ENCODE measurements around the gene SDK1. TPM values are rescaled to one million over a fixed set of nuclear protein-coding genes. Genes with fewer than 3 reads are reported as not detected.

The SDK1 gene
- total and polyA plus RNA-seq, 2 donors = 3.2 to 7.8 TPM

- Histone ChIP-seq H3K4me1 (ENCODE audit: control insufficient read depth in 2 of 2, insufficient read depth in 2 of 2, low read length in 2 of 2) (no peaks in the 10 kb centered on the region), H3K36me3 (ENCODE audit: control insufficient read depth in 2 of 2, insufficient read depth in 2 of 2, low read length in 1 of 2) (no peaks in the 10 kb centered on the region), H3K9me3 (ENCODE audit: control insufficient read depth in 2 of 2, insufficient read depth in 1 of 2, low read length in 1 of 2) (no peaks in the 10 kb centered on the region), H3K27ac (ENCODE audit: low read depth in 1 of 2, low read length in 1 of 2) (no peak overlapping the region), H3K4me3 (ENCODE audit: low read length in 2 of 2) (no peak overlapping the region), H3K27me3 (ENCODE audit: control insufficient read depth in 2 of 2, insufficient read depth in 1 of 2, low read length in 1 of 2) (no peaks in the 10 kb centered on the region)
- no peak for DNase-seq (ENCODE audit: low read depth in 6 of 9, low spot score in 9 of 9)
- 94% methylated on average over 9 of the region's 9 CpGs for WGBS
Measured at GRCh38 chr7:3807824-3808223, 506.8 kb downstream of the SDK1 start.

GRCh38 chr7:3821488-3821887, 520.4 kb downstream of the SDK1 start:
- H3K9me3 ChIP-seq (ENCODE audit: control insufficient read depth in 2 of 2, insufficient read depth in 1 of 2, low read length in 1 of 2) = no peaks in the 10 kb centered on the region
- no peak overlapping the region for H3K27ac ChIP-seq (ENCODE audit: low read depth in 1 of 2, low read length in 1 of 2)
- WGBS = 93% methylated on average over 6 of the region's 6 CpGs
- no peak for DNase-seq (ENCODE audit: low read depth in 6 of 9, low spot score in 9 of 9)
- H3K4me3 ChIP-seq (ENCODE audit: low read length in 2 of 2) = no peak overlapping the region
- H3K4me1 ChIP-seq (ENCODE audit: control insufficient read depth in 2 of 2, insufficient read depth in 2 of 2, low read length in 2 of 2) = no peaks in the 10 kb centered on the region
- H3K36me3 ChIP-seq (ENCODE audit: control insufficient read depth in 2 of 2, insufficient read depth in 2 of 2, low read length in 1 of 2) = no peaks in the 10 kb centered on the region
- H3K27me3 ChIP-seq (ENCODE audit: control insufficient read depth in 2 of 2, insufficient read depth in 1 of 2, low read length in 1 of 2) = no peaks in the 10 kb centered on the region

DNA sequence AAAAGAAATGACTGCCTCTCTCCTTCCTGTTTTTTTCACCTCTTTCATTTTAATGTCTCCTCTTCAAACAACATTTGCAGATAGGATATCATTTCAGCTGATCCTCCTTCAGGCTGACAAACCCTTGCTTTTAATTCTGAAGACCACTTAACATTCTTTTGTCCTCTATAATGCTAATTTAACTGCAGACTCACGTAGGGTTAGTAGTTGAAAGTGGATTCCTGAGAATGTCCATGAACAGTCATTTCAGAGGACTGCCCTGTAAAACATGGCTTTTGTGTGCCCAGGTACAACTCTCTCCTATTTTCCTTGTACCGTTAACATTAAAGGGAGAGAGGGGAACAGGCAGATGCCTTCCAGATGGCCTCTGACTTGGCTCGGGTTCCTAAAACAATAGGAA, 524.4 kb downstream of the SDK1 start:
- H3K27ac ChIP-seq (ENCODE audit: low read depth in 1 of 2, low read length in 1 of 2) = no peak overlapping the region
- no peaks in the 10 kb centered on the region for H3K36me3 ChIP-seq (ENCODE audit: control insufficient read depth in 2 of 2, insufficient read depth in 2 of 2, low read length in 1 of 2)
- H3K9me3 ChIP-seq (ENCODE audit: control insufficient read depth in 2 of 2, insufficient read depth in 1 of 2, low read length in 1 of 2) = no peaks in the 10 kb centered on the region
- H3K4me3 ChIP-seq (ENCODE audit: low read length in 2 of 2) = no peak overlapping the region
- no peaks in the 10 kb centered on the region for H3K4me1 ChIP-seq (ENCODE audit: control insufficient read depth in 2 of 2, insufficient read depth in 2 of 2, low read length in 2 of 2)
- no peak for DNase-seq (ENCODE audit: low read depth in 6 of 9, low spot score in 9 of 9)
- H3K27me3 ChIP-seq (ENCODE audit: control insufficient read depth in 2 of 2, insufficient read depth in 1 of 2, low read length in 1 of 2) = no peaks in the 10 kb centered on the region
- 95% methylated on average over 3 of the region's 3 CpGs for WGBS

DNA sequence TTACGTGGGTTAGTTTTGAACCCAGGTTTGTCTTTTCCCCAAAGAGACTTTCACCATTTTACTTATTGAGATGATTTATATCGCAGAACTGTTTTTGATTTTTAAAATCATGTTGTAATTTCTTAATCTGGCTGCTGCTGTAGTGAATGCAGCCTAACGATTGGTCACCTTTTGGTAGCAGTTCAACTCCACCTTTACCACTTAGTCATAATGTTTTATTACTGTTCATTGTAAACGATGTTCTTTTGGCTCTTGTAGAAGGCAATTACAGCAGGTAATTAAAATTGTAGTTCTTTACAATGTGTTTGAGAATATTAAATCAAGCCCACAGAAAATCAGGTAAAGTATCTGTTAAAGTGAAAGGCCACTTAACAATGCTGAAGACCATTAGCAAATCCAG, 531.1 kb downstream of the SDK1 start:
- no peaks in the 10 kb centered on the region for H3K4me1 ChIP-seq (ENCODE audit: control insufficient read depth in 2 of 2, insufficient read depth in 2 of 2, low read length in 2 of 2)

DNA sequence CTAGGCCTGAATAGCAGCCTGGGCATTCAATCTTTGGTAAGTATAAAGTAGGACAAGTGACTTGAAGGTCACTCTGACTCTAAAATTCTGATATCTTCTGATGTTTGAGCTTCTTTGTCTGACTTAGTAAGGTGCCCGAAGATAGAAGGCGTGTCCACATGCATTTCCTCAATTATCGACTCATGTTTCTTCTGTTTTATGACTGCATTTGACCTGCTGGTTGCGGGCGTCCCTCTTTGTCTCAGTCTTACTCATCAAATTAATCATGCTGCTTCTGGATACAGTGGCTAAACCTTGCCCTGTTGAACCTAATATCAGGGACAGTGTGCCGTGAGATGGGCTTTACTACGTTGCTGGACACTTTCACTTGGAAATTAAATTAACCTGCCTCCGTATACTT, 534.1 kb downstream of the SDK1 start:
- Histone ChIP-seq H3K27me3 (ENCODE audit: control insufficient read depth in 2 of 2, insufficient read depth in 1 of 2, low read length in 1 of 2) (no peaks in the 10 kb centered on the region), H3K27ac (ENCODE audit: low read depth in 1 of 2, low read length in 1 of 2) (no peak overlapping the region), H3K9me3 (ENCODE audit: control insufficient read depth in 2 of 2, insufficient read depth in 1 of 2, low read length in 1 of 2) (no peaks in the 10 kb centered on the region), H3K4me1 (ENCODE audit: control insufficient read depth in 2 of 2, insufficient read depth in 2 of 2, low read length in 2 of 2) (no peaks in the 10 kb centered on the region), H3K4me3 (ENCODE audit: low read length in 2 of 2) (no peak overlapping the region), H3K36me3 (ENCODE audit: control insufficient read depth in 2 of 2, insufficient read depth in 2 of 2, low read length in 1 of 2) (no peaks in the 10 kb centered on the region)
- no peak for DNase-seq (ENCODE audit: low read depth in 6 of 9, low spot score in 9 of 9)
- WGBS = 96% methylated on average over 8 of the region's 8 CpGs

More for the DNA sequence above, 531.1 kb downstream of the SDK1 start:
- no peak for DNase-seq (ENCODE audit: low read depth in 6 of 9, low spot score in 9 of 9)
- WGBS = 82% methylated on average over 4 of the region's 4 CpGs
- Histone ChIP-seq H3K27ac (ENCODE audit: low read depth in 1 of 2, low read length in 1 of 2) (no peak overlapping the region), H3K36me3 (ENCODE audit: control insufficient read depth in 2 of 2, insufficient read depth in 2 of 2, low read length in 1 of 2) (no peaks in the 10 kb centered on the region), H3K4me3 (ENCODE audit: low read length in 2 of 2) (no peak overlapping the region), H3K27me3 (ENCODE audit: control insufficient read depth in 2 of 2, insufficient read depth in 1 of 2, low read length in 1 of 2) (no peaks in the 10 kb centered on the region), H3K9me3 (ENCODE audit: control insufficient read depth in 2 of 2, insufficient read depth in 1 of 2, low read length in 1 of 2) (no peaks in the 10 kb centered on the region)

DNA sequence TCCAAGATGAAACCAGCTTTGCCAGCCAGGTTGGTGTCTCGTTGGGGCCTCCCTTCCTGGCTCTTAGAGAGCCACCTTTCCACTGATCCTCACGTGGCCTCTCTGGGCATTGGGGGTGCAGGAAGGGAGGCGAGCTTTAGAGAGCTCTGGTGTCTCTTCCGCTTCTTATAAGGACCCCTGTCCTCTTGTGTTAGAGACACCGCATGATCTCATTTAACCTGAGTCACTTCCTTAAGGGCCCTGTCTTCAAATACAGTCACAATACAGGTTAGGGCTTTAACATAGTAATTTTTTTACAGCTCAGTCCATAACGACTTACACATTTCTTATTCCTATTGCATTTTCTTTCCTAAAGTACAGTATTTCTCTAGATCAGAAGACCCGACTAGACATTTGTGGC, 535.8 kb downstream of the SDK1 start:
- WGBS = 91% methylated on average over 7 of the region's 7 CpGs

GRCh38 chr7:3844540-3845151, 543.6 kb downstream of the SDK1 start:
- WGBS = 96% methylated on average over 10 of the region's 10 CpGs
- Histone ChIP-seq H3K4me3 (ENCODE audit: low read length in 2 of 2) (no peak overlapping the region), H3K27ac (ENCODE audit: low read depth in 1 of 2, low read length in 1 of 2) (no peak overlapping the region), H3K4me1 (ENCODE audit: control insufficient read depth in 2 of 2, insufficient read depth in 2 of 2, low read length in 2 of 2) (no peaks in the 10 kb centered on the region), H3K27me3 (ENCODE audit: control insufficient read depth in 2 of 2, insufficient read depth in 1 of 2, low read length in 1 of 2) (no peaks in the 10 kb centered on the region), H3K9me3 (ENCODE audit: control insufficient read depth in 2 of 2, insufficient read depth in 1 of 2, low read length in 1 of 2) (no peaks in the 10 kb centered on the region), H3K36me3 (ENCODE audit: control insufficient read depth in 2 of 2, insufficient read depth in 2 of 2, low read length in 1 of 2) (no peaks in the 10 kb centered on the region)
- no peak for DNase-seq (ENCODE audit: low read depth in 6 of 9, low spot score in 9 of 9)

More for the DNA sequence above, 535.8 kb downstream of the SDK1 start:
- Histone ChIP-seq H3K27ac (ENCODE audit: low read depth in 1 of 2, low read length in 1 of 2) (no peak overlapping the region), H3K27me3 (ENCODE audit: control insufficient read depth in 2 of 2, insufficient read depth in 1 of 2, low read length in 1 of 2) (no peaks in the 10 kb centered on the region), H3K4me1 (ENCODE audit: control insufficient read depth in 2 of 2, insufficient read depth in 2 of 2, low read length in 2 of 2) (no peaks in the 10 kb centered on the region), H3K4me3 (ENCODE audit: low read length in 2 of 2) (no peak overlapping the region), H3K36me3 (ENCODE audit: control insufficient read depth in 2 of 2, insufficient read depth in 2 of 2, low read length in 1 of 2) (no peaks in the 10 kb centered on the region), H3K9me3 (ENCODE audit: control insufficient read depth in 2 of 2, insufficient read depth in 1 of 2, low read length in 1 of 2) (no peaks in the 10 kb centered on the region)
- DNase-seq (ENCODE audit: low read depth in 6 of 9, low spot score in 9 of 9) = no peak

- no peak overlapping the region for H3K4me3 ChIP-seq (ENCODE audit: low read length in 2 of 2)
- DNase-seq (ENCODE audit: low read depth in 6 of 9, low spot score in 9 of 9) = no peak
- no peak overlapping the region for H3K27ac ChIP-seq (ENCODE audit: low read depth in 1 of 2, low read length in 1 of 2)
- H3K9me3 ChIP-seq (ENCODE audit: control insufficient read depth in 2 of 2, insufficient read depth in 1 of 2, low read length in 1 of 2) = no peaks in the 10 kb centered on the region
- H3K36me3 ChIP-seq (ENCODE audit: control insufficient read depth in 2 of 2, insufficient read depth in 2 of 2, low read length in 1 of 2) = no peaks in the 10 kb centered on the region
- H3K4me1 ChIP-seq (ENCODE audit: control insufficient read depth in 2 of 2, insufficient read depth in 2 of 2, low read length in 2 of 2) = no peaks in the 10 kb centered on the region
- no peaks in the 10 kb centered on the region for H3K27me3 ChIP-seq (ENCODE audit: control insufficient read depth in 2 of 2, insufficient read depth in 1 of 2, low read length in 1 of 2)
- WGBS = 94% methylated on average over 9 of the region's 9 CpGs
Measured at GRCh38 chr7:3846738-3847137, 545.7 kb downstream of the SDK1 start.

GRCh38 chr7:3847336-3847735, 546.3 kb downstream of the SDK1 start:
- Histone ChIP-seq H3K4me3 (ENCODE audit: low read length in 2 of 2) (no peak overlapping the region), H3K27ac (ENCODE audit: low read depth in 1 of 2, low read length in 1 of 2) (no peak overlapping the region), H3K9me3 (ENCODE audit: control insufficient read depth in 2 of 2, insufficient read depth in 1 of 2, low read length in 1 of 2) (no peaks in the 10 kb centered on the region), H3K27me3 (ENCODE audit: control insufficient read depth in 2 of 2, insufficient read depth in 1 of 2, low read length in 1 of 2) (no peaks in the 10 kb centered on the region), H3K36me3 (ENCODE audit: control insufficient read depth in 2 of 2, insufficient read depth in 2 of 2, low read length in 1 of 2) (no peaks in the 10 kb centered on the region), H3K4me1 (ENCODE audit: control insufficient read depth in 2 of 2, insufficient read depth in 2 of 2, low read length in 2 of 2) (no peaks in the 10 kb centered on the region)
- DNase-seq (ENCODE audit: low read depth in 6 of 9, low spot score in 9 of 9) = no peak
- 96% methylated on average over 6 of the region's 6 CpGs for WGBS

DNA sequence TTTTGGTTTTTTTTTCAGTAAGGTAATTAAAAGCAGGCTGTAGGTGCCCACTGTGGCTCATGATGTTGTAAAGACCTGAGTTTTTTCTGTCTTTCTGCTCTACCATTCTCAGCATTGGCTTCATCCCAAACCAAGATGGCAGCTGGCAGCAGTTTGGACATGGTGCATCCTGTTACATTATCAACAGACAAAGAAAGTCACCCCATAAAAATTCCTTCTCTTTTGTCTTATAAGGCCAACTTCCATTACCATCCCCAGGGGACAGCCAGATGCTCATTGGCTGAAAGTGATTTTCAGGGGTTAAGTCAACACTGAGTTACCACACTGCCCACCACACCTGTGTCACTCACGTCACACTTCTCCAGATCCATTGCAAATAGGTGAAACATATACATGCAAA, 558.4 kb downstream of the SDK1 start:
- 95% methylated on average over 1 of the region's 1 CpG for WGBS
- no peak overlapping the region for H3K27ac ChIP-seq (ENCODE audit: low read depth in 1 of 2, low read length in 1 of 2)
- H3K36me3 ChIP-seq (ENCODE audit: control insufficient read depth in 2 of 2, insufficient read depth in 2 of 2, low read length in 1 of 2) = no peaks in the 10 kb centered on the region
- DNase-seq (ENCODE audit: low read depth in 6 of 9, low spot score in 9 of 9) = no peak
- H3K4me1 ChIP-seq (ENCODE audit: control insufficient read depth in 2 of 2, insufficient read depth in 2 of 2, low read length in 2 of 2) = no peaks in the 10 kb centered on the region
- no peaks in the 10 kb centered on the region for H3K9me3 ChIP-seq (ENCODE audit: control insufficient read depth in 2 of 2, insufficient read depth in 1 of 2, low read length in 1 of 2)
- H3K4me3 ChIP-seq (ENCODE audit: low read length in 2 of 2) = no peak overlapping the region
- no peaks in the 10 kb centered on the region for H3K27me3 ChIP-seq (ENCODE audit: control insufficient read depth in 2 of 2, insufficient read depth in 1 of 2, low read length in 1 of 2)

Measured in thymus (tissue), 11 donors.